Subcutaneous abdominal adipose tissue (tissue), 5 donors: ENCODE data around the gene SEMA4B.

Experiments used
- H3K27ac ChIP-seq: one replicate; pipeline ENCODE4 v1.7.0; 2013; ENCODE audit warnings: low read depth, mild to moderate bottlenecking, inconsistent platforms, low read length, moderate library complexity
- H3K27me3 ChIP-seq, 5 donors: one replicate each; pipeline ENCODE4 v1.7.0; 2013; ENCODE audit warnings: low read length in 5 of 5, inconsistent platforms in 1 of 5; ENCODE audit not compliant: control insufficient read depth in 5 of 5, insufficient read depth in 4 of 5
- H3K36me3 ChIP-seq, 5 donors: one replicate each; pipeline ENCODE4 v1.7.0; 2013; ENCODE audit warnings: low read length in 5 of 5; ENCODE audit not compliant: control insufficient read depth in 5 of 5, insufficient read depth in 5 of 5
- H3K4me1 ChIP-seq, 5 donors: one replicate each; pipeline ENCODE4 v1.7.0; 2013; ENCODE audit warnings: low read length in 5 of 5, mild to moderate bottlenecking in 3 of 5, moderate library complexity in 1 of 5; ENCODE audit not compliant: control insufficient read depth in 5 of 5, insufficient read depth in 5 of 5
- H3K4me3 ChIP-seq, 5 donors: one replicate each; pipeline ENCODE4 v1.7.0; 2013; ENCODE audit warnings: low read length in 5 of 5, low read depth in 1 of 5
- H3K9ac ChIP-seq, 5 donors: one replicate each; pipeline ENCODE4 v1.7.0; 2013; ENCODE audit warnings: low read length in 5 of 5, mild to moderate bottlenecking in 4 of 5, moderate library complexity in 3 of 5
- H3K9me3 ChIP-seq, 5 donors: one replicate each; pipeline ENCODE4 v1.7.0; 2013; ENCODE audit warnings: low read length in 5 of 5; ENCODE audit not compliant: control insufficient read depth in 5 of 5
- donor health status: healthy.
- donor health status: healthy.
- donor health status: healthy.
- donor health status: healthy.
- donor health status: healthy.

Gene SEMA4B

DNA sequence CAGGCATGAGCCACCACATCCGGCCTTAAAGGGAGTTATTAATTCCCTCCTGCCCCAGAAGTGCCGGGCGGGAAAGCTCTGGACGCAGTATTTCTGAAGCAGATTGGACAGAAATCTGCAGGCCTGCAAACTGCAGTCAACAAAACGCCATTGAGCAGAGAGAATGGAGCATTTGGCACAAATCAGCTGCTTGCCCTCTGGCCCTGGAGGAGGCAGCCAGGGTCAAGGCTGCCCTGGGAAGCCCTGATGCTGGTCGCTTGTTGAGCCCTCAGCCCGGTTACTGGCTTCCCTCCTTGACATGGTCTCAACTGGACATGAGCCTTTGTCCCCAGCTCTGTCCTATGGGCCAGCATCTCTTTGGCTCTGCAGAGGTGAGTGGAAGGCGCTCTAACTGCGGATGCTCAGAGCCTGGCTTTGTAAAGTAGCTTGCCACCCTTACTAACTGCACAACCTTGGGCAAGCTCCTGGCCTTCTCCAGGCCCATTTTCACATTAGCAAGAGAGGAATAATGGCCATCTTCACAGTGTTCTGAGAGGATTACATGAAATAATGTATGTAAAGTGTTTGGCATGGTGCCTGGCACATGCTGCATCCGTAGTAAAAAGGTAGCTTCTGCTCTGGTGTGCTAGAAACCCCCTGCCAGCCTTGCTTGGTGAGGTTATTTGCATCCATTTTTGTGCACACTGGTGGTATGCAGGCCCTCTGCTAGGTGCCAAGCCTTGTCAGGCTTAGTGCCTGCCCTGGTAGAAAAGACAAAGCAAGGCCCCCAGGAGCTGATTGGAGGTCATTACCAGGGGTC, 4.1 kb downstream of the SEMA4B start:
- Histone ChIP-seq H3K9me3 (no peaks in the 10 kb centered on the region), H3K27me3 (peaks cover 0 to 7% (median 0%) of the 10 kb centered on the region in 5 donors), H3K4me1 (peaks cover 0 to 26% (median 22%) of the 10 kb centered on the region in 5 donors), H3K4me3 (no peak overlapping the region), H3K36me3 (no peaks in the 10 kb centered on the region), H3K27ac (no peak overlapping the region), H3K9ac (no peak overlapping the region)

GRCh38 chr15:90205886-90206285, 4.8 kb downstream of the SEMA4B start:
- Histone ChIP-seq H3K27me3 (peaks cover 0 to 7% (median 0%) of the 10 kb centered on the region in 5 donors), H3K4me1 (peaks cover 0 to 21% (median 18%) of the 10 kb centered on the region in 5 donors), H3K9me3 (no peaks in the 10 kb centered on the region), H3K4me3 (no peak overlapping the region), H3K9ac (no peak overlapping the region), H3K36me3 (no peaks in the 10 kb centered on the region), H3K27ac (no peak overlapping the region)

DNA sequence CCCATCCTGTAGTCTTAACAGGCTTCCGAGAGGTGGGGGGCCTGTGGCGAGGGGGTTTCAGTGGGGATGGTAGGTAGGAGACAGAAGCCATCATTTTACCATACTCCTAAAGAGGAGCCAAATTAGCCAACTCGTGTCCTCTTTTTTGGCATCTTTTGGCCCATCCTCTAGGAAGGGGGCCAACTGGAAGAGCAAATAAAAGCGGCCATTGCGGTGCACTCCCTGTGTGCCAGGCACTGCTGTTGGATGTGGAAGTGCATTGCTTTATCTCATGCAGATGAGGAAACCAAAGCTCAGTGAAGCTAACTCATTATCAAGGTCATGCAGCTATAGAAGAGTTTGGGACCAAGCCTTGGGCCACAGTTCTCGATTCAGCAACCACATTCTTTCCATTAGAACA, 6.1 kb downstream of the SEMA4B start:
- Histone ChIP-seq H3K36me3 (no peaks in the 10 kb centered on the region), H3K4me1 (peaks cover 2 to 23% (median 17%) of the 10 kb centered on the region in 5 donors)

DNA sequence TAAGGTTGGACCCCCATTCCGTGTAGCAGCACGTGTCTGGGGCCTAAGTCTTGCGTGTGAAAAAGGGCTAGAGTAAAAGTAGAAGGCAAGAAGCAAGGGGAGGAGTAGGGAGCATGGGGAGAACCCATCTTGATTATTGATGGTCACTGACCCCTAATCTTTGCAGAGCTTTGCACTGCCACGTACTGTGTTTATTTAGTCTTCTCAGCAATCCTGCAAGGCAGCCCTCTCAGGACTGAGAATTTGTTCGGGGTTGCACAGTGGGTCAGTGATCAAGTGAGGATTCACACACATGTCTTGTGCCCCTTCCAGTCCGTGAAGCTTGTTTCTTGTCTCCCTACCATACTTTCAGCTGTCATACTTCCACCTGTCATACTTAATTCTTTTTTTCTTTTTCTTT, 7.2 kb downstream of the SEMA4B start:
- Histone ChIP-seq H3K27me3 (no peaks in the 10 kb centered on the region), H3K4me1 (peaks cover 2 to 20% (median 12%) of the 10 kb centered on the region in 5 donors), H3K9me3 (no peaks in the 10 kb centered on the region), H3K4me3 (no peak overlapping the region), H3K9ac (no peak overlapping the region), H3K27ac (no peak overlapping the region), H3K36me3 (no peaks in the 10 kb centered on the region)

More for the DNA sequence above, 6.1 kb downstream of the SEMA4B start:
- Histone ChIP-seq H3K4me3 (no peak overlapping the region), H3K27me3 (peaks cover 0 to 5% (median 0%) of the 10 kb centered on the region in 5 donors), H3K9ac (no peak overlapping the region), H3K9me3 (no peaks in the 10 kb centered on the region), H3K27ac (no peak overlapping the region)

DNA sequence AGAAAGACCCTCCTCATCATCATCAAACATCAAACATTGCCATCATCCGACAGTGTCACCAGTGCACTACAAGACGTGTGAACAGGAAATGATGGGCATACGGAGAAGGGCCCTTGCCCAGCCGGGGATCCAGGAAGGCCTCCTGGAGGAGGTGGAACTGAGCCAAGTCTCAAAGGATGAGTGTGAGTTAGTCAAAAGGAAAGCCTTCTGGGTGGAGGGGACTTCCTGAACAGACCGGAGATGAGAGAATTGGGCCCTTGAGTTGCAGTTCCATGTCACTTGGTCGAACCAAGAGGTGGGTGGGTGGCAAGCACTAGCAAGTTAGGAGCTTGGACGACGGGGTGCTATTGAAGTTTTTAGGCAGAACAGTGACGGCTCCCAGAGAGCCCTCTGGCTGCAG, 8.5 kb downstream of the SEMA4B start:
- Histone ChIP-seq H3K9me3 (no peaks in the 10 kb centered on the region), H3K27ac (no peak overlapping the region), H3K4me3 (no peak overlapping the region), H3K9ac (no peak overlapping the region), H3K27me3 (no peaks in the 10 kb centered on the region), H3K36me3 (no peaks in the 10 kb centered on the region), H3K4me1 (peaks cover 2 to 20% (median 10%) of the 10 kb centered on the region in 5 donors)

- Histone ChIP-seq H3K27me3 (no peaks in the 10 kb centered on the region), H3K9ac (no peak overlapping the region), H3K27ac (no peak overlapping the region), H3K36me3 (no peaks in the 10 kb centered on the region), H3K9me3 (no peaks in the 10 kb centered on the region), H3K4me1 (peaks cover 2 to 20% (median 10%) of the 10 kb centered on the region in 5 donors), H3K4me3 (no peak overlapping the region)
Measured at GRCh38 chr15:90210593-90210992, 9.5 kb downstream of the SEMA4B start.

DNA sequence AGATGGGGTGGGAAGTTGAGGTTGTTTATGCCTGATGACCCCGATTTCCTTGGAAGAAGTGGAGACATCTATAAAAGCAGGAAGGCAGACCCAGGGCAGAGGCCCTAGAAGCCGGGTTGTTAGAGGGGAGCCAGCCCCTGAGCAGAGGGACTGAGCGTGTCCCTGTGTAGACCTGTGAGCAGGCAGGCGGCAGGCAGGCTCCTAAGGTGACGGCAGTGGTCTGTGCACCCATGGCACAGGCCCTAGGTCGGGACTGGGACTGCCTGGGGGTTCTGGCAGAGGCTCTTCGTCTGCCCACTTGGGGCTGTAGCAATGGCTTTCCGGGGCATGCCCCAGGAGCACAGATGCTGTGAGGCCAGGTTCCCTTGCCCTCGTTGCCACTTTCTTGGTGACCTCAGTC, 9.9 kb downstream of the SEMA4B start:
- Histone ChIP-seq H3K9me3 (no peaks in the 10 kb centered on the region), H3K27me3 (no peaks in the 10 kb centered on the region), H3K4me3 (no peak overlapping the region), H3K36me3 (no peaks in the 10 kb centered on the region), H3K27ac (no peak overlapping the region), H3K9ac (no peak overlapping the region), H3K4me1 (peaks cover 2 to 20% (median 9%) of the 10 kb centered on the region in 5 donors)

DNA sequence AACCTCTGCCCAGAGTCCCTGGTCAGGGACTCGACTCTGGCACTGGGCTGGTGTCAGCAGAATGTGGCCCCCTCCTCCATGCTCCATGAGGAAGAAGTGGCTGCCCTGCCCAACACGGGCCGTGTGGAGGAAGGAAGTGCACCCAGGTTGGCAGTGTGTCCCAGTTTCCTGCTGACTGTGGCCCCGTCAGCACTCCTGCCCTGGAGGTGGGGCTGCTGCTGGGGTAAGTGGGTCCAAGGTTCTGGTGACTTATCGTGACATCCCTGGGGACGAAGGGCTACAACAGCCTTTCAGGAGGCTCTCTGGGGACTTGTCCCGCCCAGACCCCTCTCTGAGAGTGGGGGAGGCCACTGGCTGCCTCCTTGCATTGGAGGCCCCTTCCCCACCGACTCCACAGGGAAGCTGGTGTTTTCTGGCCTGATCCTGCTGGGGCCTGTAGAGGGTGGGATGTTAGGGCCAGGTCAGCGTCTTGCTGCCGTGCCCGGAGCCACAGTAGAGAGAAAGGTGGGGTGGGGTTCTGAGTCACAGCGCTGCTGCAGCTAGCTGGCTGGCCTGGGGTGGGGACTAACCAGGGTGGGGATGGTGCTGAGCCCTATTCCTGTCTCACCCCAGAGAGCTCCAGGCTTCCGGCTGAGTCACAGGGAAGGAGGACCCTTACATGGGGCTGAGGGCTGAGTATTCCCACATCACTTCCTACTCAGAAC, 10.5 kb downstream of the SEMA4B start:
- Histone ChIP-seq H3K9ac (peak overlapping the region in 1 of 5 donors; percentile 52), H3K36me3 (no peaks in the 10 kb centered on the region), H3K9me3 (no peaks in the 10 kb centered on the region), H3K4me3 (no peak overlapping the region), H3K4me1 (peaks cover 2 to 20% (median 8%) of the 10 kb centered on the region in 5 donors), H3K27ac (no peak overlapping the region), H3K27me3 (no peaks in the 10 kb centered on the region)

GRCh38 chr15:90212221-90213098, 11.3 kb downstream of the SEMA4B start:
- H3K9me3 ChIP-seq: no peaks in the 10 kb centered on the region
- H3K4me3 ChIP-seq: no peak overlapping the region
- H3K9ac ChIP-seq: no peak overlapping the region
- peaks cover 0 to 3% (median under 1%) of the 10 kb centered on the region in 5 donors for H3K36me3 ChIP-seq
- peaks cover 2 to 20% (median 8%) of the 10 kb centered on the region in 5 donors for H3K4me1 ChIP-seq
- no peaks in the 10 kb centered on the region for H3K27me3 ChIP-seq
- H3K27ac ChIP-seq: no peak overlapping the region
